NCI-H345 treated with DMSO at 0.1 percent for 48 hours (cell line): Measurements from ENCODE around the gene VPS37D.
"Not testable (repeated sequence)": the region's sequence is repeated elsewhere in the genome, so short reads cannot be mapped to it uniquely, and the experiment has no call there.

Experiments
- DNase-seq: peaks from one replicate; lab custom pipeline; 2025; ENCODE audit not compliant: unreplicated experiment; lab: John Stamatoyannopoulos, UW

The VPS37D gene

GRCh38 chr7:73645643-73646174, 21.9 kb upstream of the VPS37D start:
- no peak for DNase-seq

- DNase-seq, result no peak
These were observed 20.6 kb upstream of the VPS37D start for GRCh38 chr7:73646785-73647724.

GRCh38 chr7:73647725-73648592, 19.7 kb upstream of the VPS37D start:
- DNase-seq, result no peak

GRCh38 chr7:73648593-73649332, 18.9 kb upstream of the VPS37D start:
- DNase-seq, result no peak

- DNase-seq, result no peak
These were observed 18.1 kb upstream of the VPS37D start for GRCh38 chr7:73649576-73649975.

GRCh38 chr7:73650524-73650923, 17.1 kb upstream of the VPS37D start:
- DNase-seq, result no peak

GRCh38 chr7:73652541-73652949, 15.1 kb upstream of the VPS37D start:
- DNase-seq, result no peak

GRCh38 chr7:73655309-73655708, 12.3 kb upstream of the VPS37D start:
- not testable (repeated sequence) for DNase-seq

- DNase-seq, result no peak
These were observed 7.6 kb upstream of the VPS37D start for GRCh38 chr7:73659983-73660382.

GRCh38 chr7:73660594-73660993, 7.0 kb upstream of the VPS37D start:
- not testable (repeated sequence) for DNase-seq

- no peak for DNase-seq
These were observed 4.6 kb upstream of the VPS37D start for GRCh38 chr7:73663033-73663432.

GRCh38 chr7:73668103-73668885, 663 bp downstream of the VPS37D start:
- DNase-seq, result no peak

GRCh38 chr7:73668886-73669230, 1.2 kb downstream of the VPS37D start:
- no peak for DNase-seq

- DNase-seq, result no peak
These were observed 1.7 kb downstream of the VPS37D start for GRCh38 chr7:73669288-73669701.

GRCh38 chr7:73669858-73670385, 2.3 kb downstream of the VPS37D start:
- DNase-seq, result no peak

GRCh38 chr7:73671322-73671661, 3.7 kb downstream of the VPS37D start:
- no peak for DNase-seq

- no peak for DNase-seq
These were observed 4.3 kb downstream of the VPS37D start for GRCh38 chr7:73671857-73672445.

- DNase-seq, result no peak
These were observed 7.0 kb downstream of the VPS37D start for GRCh38 chr7:73674468-73675124.

- not testable (repeated sequence) for DNase-seq
These were observed 8.4 kb downstream of the VPS37D start for GRCh38 chr7:73676062-73676461.
